ENCODE results near the gene GNPDA1.

Gene GNPDA1

DNA sequence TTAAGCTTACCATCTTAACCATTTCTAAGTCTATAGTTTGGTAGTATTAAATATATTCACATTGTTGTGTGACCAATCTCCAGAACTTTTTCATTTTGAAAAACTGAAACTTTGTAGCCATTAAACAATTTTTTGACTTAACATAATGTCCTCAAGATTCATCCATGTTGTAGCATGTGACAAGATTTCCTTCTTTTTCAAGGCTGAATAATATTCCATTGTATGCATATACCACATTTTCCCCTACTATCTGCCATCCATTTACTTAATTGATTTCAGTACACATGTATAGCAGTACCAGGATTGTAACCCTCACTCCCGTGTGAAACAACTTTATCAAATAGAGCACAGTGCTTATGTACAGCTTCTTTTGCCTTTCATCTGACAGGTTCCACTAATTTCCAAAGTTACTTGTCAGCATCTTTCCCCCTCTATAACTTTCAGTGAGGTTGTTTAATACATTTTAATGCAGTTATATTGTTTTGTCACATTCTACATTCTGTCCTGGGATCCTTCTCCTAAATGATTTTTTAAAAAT is 7.4 kb upstream of the GNPDA1 start:
- no peak for DNase-seq

DNA sequence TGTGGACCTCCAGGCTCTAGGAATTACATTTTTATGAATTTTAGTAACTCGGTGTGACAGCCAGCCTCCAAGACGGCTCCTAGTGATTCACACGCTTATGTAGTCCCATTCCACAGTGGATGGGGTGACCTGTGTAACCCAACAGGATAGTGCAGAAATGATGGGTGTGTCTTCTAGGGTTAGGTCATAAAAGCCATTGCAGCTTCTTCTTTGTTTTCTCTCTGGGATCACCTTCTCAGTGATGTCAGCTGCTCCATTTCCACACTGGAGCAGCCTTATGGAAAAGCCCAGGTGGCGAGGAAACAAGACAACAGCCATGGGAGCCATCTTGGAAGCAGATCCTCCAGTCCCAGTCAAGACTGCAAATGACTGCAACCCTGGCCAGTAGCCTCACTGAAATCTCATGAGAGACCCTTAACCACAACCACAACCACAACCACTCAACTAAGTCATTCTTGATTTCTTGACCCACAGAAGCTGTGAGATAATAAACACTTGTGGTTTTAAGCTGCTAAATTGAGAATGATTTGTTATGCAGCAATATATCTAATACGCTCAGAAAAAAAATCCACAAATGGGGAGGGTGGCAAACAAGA is 5.1 kb upstream of the GNPDA1 start:
- DNase-seq = no peak

- DNase-seq = no peak
Observed at GRCh38 chr5:142016556-142016955, 3.7 kb upstream of the GNPDA1 start.

GRCh38 chr5:142015781-142016533 is 3.1 kb upstream of the GNPDA1 start:
- DNase-seq = peak; percentile 80

DNA sequence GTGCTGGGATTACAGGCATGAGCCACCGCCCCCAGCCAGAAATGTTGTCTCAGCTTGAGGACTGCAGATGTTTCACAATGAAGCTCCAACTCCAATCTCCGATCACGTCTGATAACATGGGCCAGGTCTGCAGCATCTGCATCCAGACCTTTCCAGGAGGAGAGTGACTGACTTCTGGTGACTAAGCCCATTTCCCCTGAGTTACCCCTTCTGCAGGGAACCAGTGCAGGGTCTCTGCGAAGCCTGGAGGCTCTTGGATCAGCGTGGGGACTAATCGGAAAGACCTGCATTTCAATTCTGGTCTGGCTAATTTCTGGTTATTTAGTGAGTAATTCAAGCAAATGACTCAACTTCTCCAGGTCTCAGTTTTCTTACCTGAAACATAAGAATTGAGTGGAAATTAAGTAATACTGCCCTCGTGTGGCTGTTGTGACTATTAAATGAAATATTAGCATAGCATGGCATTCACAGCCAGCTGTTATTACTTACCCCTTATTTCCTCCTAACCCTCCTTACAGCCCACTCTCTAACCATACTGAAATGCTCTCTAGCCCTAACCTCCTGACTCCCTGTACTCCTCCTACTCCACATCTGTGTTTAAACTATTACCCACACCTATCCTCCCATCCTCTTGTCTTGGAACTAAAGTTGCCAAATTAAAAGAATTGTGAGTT is 2.2 kb upstream of the GNPDA1 start:
- peak; percentile 54 for DNase-seq

DNA sequence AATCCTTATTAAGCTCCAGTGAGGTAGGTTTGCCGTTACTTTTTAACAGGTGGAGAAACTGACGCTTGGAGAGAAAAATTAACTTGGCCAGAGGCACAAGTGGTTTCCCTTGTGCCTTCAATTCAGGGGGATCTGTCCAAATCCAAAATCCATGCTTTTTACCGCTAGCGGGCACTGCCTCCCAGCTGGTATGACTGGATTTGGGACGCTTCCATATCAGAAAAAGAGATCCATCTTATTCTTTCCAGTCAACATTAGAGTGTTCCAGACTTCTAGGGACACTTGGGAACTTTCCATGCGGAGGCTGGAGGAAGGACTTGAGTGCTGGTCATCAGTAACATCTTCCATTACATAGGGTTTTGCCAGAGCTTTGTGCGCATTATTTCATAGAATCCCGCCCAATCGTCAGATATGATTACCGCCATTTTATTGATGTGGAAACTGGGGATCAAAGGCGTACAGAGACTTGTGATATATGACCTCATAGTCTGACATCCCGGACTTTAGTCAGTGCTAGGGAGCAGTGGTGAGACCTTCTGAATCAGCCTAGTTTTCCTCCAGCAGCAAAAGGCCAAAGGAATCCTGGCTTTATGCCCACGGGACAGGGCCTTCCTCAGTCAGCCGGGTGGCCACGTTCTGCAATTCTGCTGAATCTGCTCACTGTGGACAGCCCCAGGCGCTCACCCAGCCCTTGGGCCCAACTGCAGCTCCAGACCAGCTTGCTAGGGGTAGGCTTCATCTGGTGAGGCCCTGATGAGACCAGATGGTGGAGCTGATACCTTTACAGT is 1.1 kb upstream of the GNPDA1 start:
- DNase-seq = peak; percentile 73

DNA sequence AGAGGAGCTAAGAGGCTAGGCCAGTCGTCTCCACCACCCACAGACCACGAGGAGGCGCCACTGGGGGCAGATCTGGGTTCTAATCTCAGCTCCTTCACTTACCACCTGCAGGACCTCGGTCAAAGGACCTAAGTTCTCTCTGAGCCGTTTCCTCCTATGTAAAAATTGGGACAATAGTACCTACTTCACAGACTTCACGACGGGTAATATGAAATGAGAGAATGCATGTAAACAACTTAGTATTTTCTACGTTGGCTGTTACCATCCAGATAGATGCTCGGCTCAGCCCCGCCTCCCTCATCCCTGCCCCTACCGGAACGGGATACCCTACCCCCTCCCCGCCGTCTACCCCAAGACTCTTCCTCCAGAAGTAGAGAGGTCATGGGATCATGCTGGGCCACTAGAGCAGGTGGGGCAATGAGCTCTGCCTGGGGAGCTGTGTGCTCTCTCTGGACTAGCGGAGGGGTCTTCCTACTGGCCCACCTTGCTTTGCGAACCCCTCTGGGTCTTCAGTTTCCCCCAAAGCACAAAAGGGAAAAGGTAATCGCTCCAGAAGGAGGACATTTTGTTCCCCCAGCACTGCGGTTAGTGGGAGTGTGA is 541 bp downstream of the GNPDA1 start:
- peak; percentile 62 for DNase-seq

DNA sequence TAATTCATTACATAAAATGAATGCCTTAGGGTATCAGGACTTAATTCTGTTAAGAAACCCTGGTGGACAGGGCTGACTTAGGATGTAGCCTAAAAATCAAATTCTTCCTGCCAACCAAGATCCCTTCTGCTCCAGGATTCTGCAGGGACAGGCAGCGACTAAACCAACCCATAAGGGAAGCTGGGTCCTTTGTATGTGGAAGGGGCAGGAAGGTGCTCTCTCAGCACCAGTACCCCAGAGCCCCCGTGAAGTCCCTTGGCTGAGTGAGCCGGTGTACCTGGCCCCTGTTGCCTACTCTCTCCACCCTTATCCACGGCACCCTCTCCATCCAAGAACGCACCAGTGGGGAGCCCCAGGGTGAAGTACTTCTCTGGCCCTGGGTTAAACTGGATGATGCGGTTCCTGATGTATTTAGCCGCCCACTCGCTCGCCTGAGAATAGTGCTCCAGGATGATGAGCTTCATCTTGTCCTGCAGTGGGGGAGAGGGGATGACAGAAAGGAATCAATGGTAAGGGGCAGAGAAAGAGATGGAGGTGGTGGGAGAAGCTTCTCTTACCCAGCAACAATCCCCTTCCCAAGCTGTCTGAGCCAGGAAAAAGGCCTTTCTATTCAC is 1.1 kb downstream of the GNPDA1 start:
- no peak for DNase-seq

- no peak for DNase-seq
Observed at GRCh38 chr5:142009886-142010285, 2.9 kb downstream of the GNPDA1 start.

- DNase-seq = no peak
Observed at GRCh38 chr5:142008813-142009212, 4.0 kb downstream of the GNPDA1 start.

GRCh38 chr5:142007237-142007544 is 5.6 kb downstream of the GNPDA1 start:
- DNase-seq = no peak

DNA sequence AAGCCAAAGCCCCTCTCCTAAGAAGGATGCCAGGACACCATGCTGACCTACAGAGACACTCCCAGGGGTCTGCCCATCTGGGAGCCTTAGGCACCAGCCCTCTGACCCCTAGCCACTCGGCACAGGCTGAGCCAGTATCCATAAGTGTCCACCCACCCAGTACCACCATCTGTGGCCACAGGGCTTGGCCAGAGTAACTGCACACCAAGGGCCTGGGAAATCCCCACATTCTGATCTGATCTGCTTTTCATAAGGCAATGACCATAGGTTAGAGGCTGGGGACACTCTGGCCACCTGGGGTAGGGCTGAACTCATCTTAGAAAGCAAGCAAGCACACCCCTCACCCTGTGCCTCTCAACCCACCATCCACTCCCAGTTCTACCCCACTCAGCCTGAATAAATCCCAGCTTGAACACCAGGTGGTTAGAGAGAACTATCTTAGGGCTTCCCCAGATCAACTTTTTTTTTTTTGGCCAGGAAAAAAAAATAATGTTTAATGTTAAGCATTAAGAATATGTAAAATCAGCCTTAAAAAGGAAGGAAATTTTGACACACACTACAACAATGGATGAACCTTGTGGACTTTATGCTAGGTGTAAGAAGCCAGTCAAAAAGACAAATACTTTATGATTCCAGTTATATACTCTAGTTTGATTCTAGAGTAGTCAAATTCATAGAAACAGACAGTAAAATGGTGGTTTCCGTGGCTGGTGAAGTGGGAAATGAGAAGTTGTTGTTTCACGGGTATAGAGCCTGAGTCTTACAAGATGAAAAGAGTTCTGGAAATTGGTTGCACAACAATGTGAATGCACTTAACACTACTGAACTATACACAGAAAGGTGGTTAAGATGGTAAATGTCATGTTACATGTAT is 6.2 kb downstream of the GNPDA1 start:
- peak; percentile 53 for DNase-seq

GRCh38 chr5:142003266-142003800 is 9.5 kb downstream of the GNPDA1 start:
- no peak for DNase-seq

DNA sequence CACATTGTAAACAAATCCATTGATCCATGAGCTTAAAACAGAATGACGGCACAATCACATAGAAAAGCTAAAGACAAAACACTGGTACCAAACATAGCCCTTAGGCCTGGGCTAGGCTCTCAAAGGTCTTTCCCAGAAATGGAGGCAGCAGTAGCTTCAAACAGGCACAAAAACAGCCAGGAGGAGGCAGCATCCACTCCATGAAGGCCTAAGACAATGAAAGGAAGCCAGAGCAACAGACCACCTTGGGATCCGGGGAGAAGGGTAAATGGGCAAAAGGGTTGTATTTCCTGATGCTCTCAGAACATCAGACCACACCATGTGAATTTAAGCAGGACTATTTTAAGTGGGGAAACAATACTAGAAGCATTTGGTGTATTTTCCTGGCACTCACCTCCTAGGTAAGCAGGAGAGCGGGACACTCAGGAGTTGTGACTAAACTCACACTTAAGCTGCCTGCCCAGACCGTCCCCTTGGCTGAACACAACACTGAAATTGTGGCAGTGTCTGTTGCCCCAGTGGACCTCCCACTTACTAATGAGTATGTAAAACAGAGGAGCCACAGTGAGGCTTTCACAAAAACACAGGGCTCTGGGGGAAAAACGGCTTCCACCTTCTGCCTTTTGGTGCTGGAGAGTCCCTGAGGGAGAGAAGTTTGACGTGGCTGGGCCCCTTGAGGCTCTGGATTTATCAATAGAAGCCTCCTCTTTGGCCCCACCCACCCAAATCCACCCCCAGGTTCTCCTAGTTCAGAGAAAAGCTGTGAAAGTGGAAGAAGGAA is 11.9 kb downstream of the GNPDA1 start:
- no peak for DNase-seq

DNA sequence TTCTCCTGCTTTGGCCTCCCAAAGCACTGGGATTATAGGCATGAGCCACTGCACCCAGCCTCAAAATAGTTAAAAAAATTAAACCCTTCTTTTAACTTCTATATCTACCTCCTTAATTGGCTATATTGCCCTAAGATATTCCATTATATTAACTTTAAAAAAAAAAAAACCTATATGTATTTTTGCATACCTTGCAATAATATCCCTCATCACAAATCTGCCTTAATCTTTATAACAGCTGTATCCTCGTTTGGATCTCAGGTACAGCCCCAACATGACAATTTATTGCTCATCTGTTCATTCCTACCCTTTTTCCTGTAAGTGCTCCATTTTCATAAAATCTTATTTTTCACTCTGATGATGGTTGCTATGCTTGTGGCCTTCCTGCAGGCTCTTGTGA is 12.7 kb downstream of the GNPDA1 start:
- no peak for DNase-seq

DNA sequence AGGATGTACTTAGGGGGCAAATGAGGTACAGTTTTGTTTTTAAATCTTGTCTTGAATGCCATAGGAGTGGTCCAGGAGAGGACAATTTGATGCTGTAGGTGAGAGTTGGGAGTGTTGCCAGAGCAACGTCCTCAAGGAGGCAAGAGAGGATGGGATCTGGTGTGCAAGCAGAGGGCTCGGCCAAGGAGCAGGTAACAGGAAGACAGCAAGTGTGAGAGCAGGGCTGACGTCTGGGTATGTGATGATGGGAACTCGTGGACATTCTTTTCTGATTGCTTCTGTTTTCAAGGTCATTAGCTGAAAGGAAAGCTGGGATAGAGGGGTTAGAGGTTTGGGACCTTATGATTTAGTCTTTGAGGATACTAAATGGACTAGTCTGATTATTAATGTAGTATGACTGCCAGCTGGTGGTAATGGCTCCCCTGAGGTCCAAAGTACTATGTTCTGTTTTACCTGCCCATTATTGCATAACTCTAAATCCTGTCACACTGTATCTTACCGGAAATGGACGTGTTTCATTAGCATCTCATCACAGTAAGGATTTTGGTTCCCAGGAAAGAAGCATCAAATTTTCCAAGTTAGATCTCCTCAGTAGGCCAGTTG is 15.4 kb downstream of the GNPDA1 start:
- no peak for DNase-seq

- DNase-seq = no peak
Observed at GRCh38 chr5:141995656-141996055, 17.2 kb downstream of the GNPDA1 start.

- no peak for DNase-seq
Observed at GRCh38 chr5:141994511-141995136, 18.2 kb downstream of the GNPDA1 start.

DNA sequence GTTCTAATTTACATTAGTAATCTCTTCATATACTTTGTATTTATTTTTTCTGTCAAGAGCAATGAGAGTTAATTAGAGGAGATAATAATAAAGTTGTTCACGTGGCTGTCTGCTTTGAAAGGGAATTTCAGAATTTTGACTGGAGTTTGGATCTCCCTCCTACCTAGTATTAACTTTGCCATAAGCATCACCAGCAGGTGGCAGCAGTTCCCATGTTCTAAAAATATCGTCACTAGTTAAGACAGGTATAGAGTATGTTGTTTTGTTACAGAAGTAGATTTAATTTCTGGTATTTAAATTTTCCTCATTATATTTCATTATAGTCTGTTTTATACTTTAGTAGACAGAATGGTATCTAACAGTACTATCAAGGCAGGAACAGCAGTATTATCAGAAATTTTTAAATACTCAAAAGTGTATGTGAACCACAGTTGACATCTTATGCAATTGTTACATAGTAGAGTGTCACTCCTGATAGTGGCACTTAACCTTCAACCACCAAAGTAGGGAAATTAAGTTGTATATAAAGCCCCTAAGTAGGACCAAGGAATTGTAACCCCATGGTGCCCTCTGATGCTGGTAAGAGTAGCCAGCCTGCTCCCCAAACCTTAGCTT is 20.4 kb downstream of the GNPDA1 start:
- peak; percentile 80 for DNase-seq

All from suppressor macrophage treated with lipopolysaccharide for 4 hours (primary cell).